IMR-90 (cell line): ENCODE results near the gene INO80E. TPM values are rescaled to one million over a fixed set of nuclear protein-coding genes. Genes with fewer than 3 reads are reported as not detected.

Source experiments
- ATAC-seq: fragments of 200-7000 bp; cut with Tn5 transposase; 2 replicates; pipeline ENCODE4 v1.9.1; 2020; ENCODE audit warnings: low read depth, mild to moderate bottlenecking, moderate library complexity
- BruUV-seq: library from RNA; stranded (reverse); fragments of 400-500 nt; replicated peaks from 2 replicates; lab custom pipeline; 2021; lab: Mats Ljungman, UMichigan
- CTCF ChIA-PET: fragments of 300-600 bp; formaldehyde crosslinking; extraction: SDS; loops from one replicate; lab custom pipeline; 2021; ENCODE audit warnings: antibody characterized with exemption; lab: Yijun Ruan, JAX
- POLR2A ChIA-PET: fragments of 300-600 bp; sonication (Branson Sonifier 250); formaldehyde crosslinking; loops from one replicate; lab custom pipeline; 2022; ENCODE audit warnings: antibody characterized with exemption; ENCODE audit not compliant: unreplicated experiment; lab: Charles Lee
- DNase-seq: peaks from one replicate; pipeline ENCODE4 v3.0.0; 2013
- H2AFZ ChIP-seq: replicated peaks from 2 replicates; pipeline ENCODE3; 2013; ENCODE audit warnings: low read length, mild to moderate bottlenecking; ENCODE audit not compliant: poor library complexity
- H2AK5ac ChIP-seq: 2 replicates; pipeline ENCODE4 v1.6.1; 2013; ENCODE audit warnings: low read depth, low read length, inconsistent platforms
- H2AK9ac ChIP-seq: replicated peaks from 2 replicates; pipeline ENCODE3; 2013; ENCODE audit warnings: mild to moderate bottlenecking, low read depth, low read length, moderate library complexity; ENCODE audit not compliant: poor library complexity
- H2BK120ac ChIP-seq: 2 replicates; pipeline ENCODE4 v1.6.1; 2013; ENCODE audit warnings: low read depth, low read length, inconsistent platforms
- H2BK15ac ChIP-seq: 3 replicates; pipeline ENCODE4 v1.6.1; 2013; ENCODE audit warnings: low read depth, low read length, inconsistent platforms
- H2BK20ac ChIP-seq: 2 replicates; pipeline ENCODE4 v1.6.1; 2013; ENCODE audit warnings: low read depth, mild to moderate bottlenecking, inconsistent platforms, low read length, moderate library complexity
- H2BK5ac ChIP-seq: 2 replicates; pipeline ENCODE4 v1.6.1; 2013; ENCODE audit warnings: mild to moderate bottlenecking, low read depth, low read length, inconsistent platforms; ENCODE audit not compliant: poor library complexity, severe bottlenecking
- H3K14ac ChIP-seq: replicated peaks from 2 replicates; pipeline ENCODE4 v1.6.1; 2013; ENCODE audit warnings: low read depth, low read length, inconsistent platforms
- H3K18ac ChIP-seq: 2 replicates; pipeline ENCODE4 v1.6.1; 2013; ENCODE audit warnings: low read depth, low read length, control low read depth
- H3K23ac ChIP-seq: 2 replicates; pipeline ENCODE4 v1.6.1; 2013; ENCODE audit warnings: low read depth, low read length, inconsistent platforms
- H3K27ac ChIP-seq: 2 replicates; pipeline ENCODE4 v1.5.1; 2013; ENCODE audit warnings: mild to moderate bottlenecking, control low read depth, low read length; ENCODE audit not compliant: insufficient read depth
- H3K27me3 ChIP-seq: 2 replicates; pipeline ENCODE4 v1.6.1; 2013; ENCODE audit warnings: low read length; ENCODE audit not compliant: control insufficient read depth, insufficient read depth
- H3K36me3 ChIP-seq: 2 replicates; pipeline ENCODE4 v1.6.1; 2013; ENCODE audit warnings: low read length, mixed read lengths; ENCODE audit not compliant: control insufficient read depth, insufficient read depth
- H3K4ac ChIP-seq: 2 replicates; pipeline ENCODE4 v1.6.1; 2013; ENCODE audit warnings: low read depth, low read length, inconsistent platforms
- H3K4me1 ChIP-seq: 2 replicates; pipeline ENCODE4 v1.6.1; 2013; ENCODE audit warnings: low read length, mixed read lengths; ENCODE audit not compliant: control insufficient read depth, insufficient read depth
- H3K4me2 ChIP-seq: 2 replicates; pipeline ENCODE4 v1.6.1; 2013; ENCODE audit warnings: low read depth, mild to moderate bottlenecking, control low read depth, low read length, moderate library complexity
- H3K4me3 ChIP-seq: 2 replicates; pipeline ENCODE4 v1.5.1; 2013; ENCODE audit warnings: low read depth, mild to moderate bottlenecking, control low read depth, low read length, moderate library complexity; ENCODE audit not compliant: insufficient read depth
- H3K56ac ChIP-seq: 2 replicates; pipeline ENCODE4 v1.6.1; 2013; ENCODE audit warnings: low read length, inconsistent platforms; ENCODE audit not compliant: insufficient read depth; ENCODE audit errors: extremely low read depth
- H3K79me1 ChIP-seq, 2 experiments: 2 replicates each; pipeline ENCODE4 v1.6.1; 2013; ENCODE audit warnings: low read length in 2 of 2, inconsistent platforms in 1 of 2, low read depth in 1 of 2
- H3K9ac ChIP-seq: 2 replicates; pipeline ENCODE4 v1.6.1; 2013; ENCODE audit warnings: low read depth, low read length, control low read depth
- H3K9me1 ChIP-seq: 2 replicates; pipeline ENCODE4 v1.6.1; 2013; ENCODE audit warnings: low read length, inconsistent platforms; ENCODE audit not compliant: insufficient read depth
- H3K9me3 ChIP-seq: 2 replicates; pipeline ENCODE4 v1.6.1; 2013; ENCODE audit warnings: low read length; ENCODE audit not compliant: control insufficient read depth, insufficient read depth
- H4K20me1 ChIP-seq: 2 replicates; pipeline ENCODE4 v1.6.1; 2013; ENCODE audit warnings: low read length, inconsistent platforms; ENCODE audit not compliant: insufficient read depth
- H4K5ac ChIP-seq: 2 replicates; pipeline ENCODE4 v1.6.1; 2013; ENCODE audit warnings: mild to moderate bottlenecking, low read depth, low read length, control low read depth
- H4K8ac ChIP-seq, 2 experiments: 2 replicates each; pipeline ENCODE4 v1.6.1; 2013; ENCODE audit warnings: low read depth in 2 of 2, low read length in 2 of 2, control low read depth in 1 of 2, inconsistent platforms in 1 of 2
- H4K91ac ChIP-seq: 2 replicates; pipeline ENCODE4 v1.6.1; 2013; ENCODE audit warnings: low read depth, low read length, inconsistent platforms; ENCODE audit not compliant: insufficient read depth
- BHLHE40 ChIP-seq: fragments of 150-350 bp; IDR thresholded peaks from 2 replicates; pipeline ENCODE4 v1.6.1; 2016; ENCODE audit warnings: mild to moderate bottlenecking, low read depth, low read length
- CEBPB ChIP-seq: IDR thresholded peaks from 2 replicates; pipeline ENCODE4 v1.6.1; 2012; ENCODE audit warnings: low read depth, low read length, improper control_type of control experiment
- CHD1 ChIP-seq: IDR thresholded peaks from 2 replicates; pipeline ENCODE4 v1.6.1; 2012; ENCODE audit warnings: low read depth, low read length, improper control_type of control experiment
- CTCF ChIP-seq: conservative IDR thresholded peaks from 2 replicates; pipeline ENCODE4 v1.5.1; 2012; ENCODE audit warnings: mild to moderate bottlenecking, low read depth, low read length, improper control_type of control experiment
- ELK1 ChIP-seq: fragments of 150-350 bp; IDR thresholded peaks from 2 replicates; pipeline ENCODE4 v1.6.1; 2016; ENCODE audit warnings: low read depth, mild to moderate bottlenecking, low read length, moderate library complexity, borderline replicate concordance
- FOS ChIP-seq: fragments of 150-350 bp; IDR thresholded peaks from 2 replicates; pipeline ENCODE4 v1.6.1; 2016; ENCODE audit warnings: low read depth, low read length
- MAFK ChIP-seq: IDR thresholded peaks from 2 replicates; pipeline ENCODE4 v1.6.1; 2012; ENCODE audit warnings: low read depth, low read length, improper control_type of control experiment
- MAZ ChIP-seq: IDR thresholded peaks from 2 replicates; pipeline ENCODE4 v1.6.1; 2012; ENCODE audit warnings: low read depth, mild to moderate bottlenecking, low read length, improper control_type of control experiment, moderate library complexity, borderline replicate concordance
- MXI1 ChIP-seq: IDR thresholded peaks from 2 replicates; pipeline ENCODE4 v1.6.1; 2012; ENCODE audit warnings: low read depth, mild to moderate bottlenecking, low read length, moderate library complexity, borderline replicate concordance
- NFE2L2 ChIP-seq: fragments of 150-350 bp; IDR thresholded peaks from 2 replicates; pipeline ENCODE4 v1.6.1; 2016; ENCODE audit warnings: low read depth, mild to moderate bottlenecking, low read length
- POLR2A ChIP-seq: IDR thresholded peaks from 2 replicates; pipeline ENCODE4 v1.6.1; 2012; ENCODE audit warnings: mild to moderate bottlenecking, low read depth, low read length
- RAD21 ChIP-seq: IDR thresholded peaks from 2 replicates; pipeline ENCODE4 v1.6.1; 2012; ENCODE audit warnings: low read length, improper control_type of control experiment
- RCOR1 ChIP-seq: IDR thresholded peaks from 2 replicates; pipeline ENCODE4 v1.6.1; 2012; ENCODE audit warnings: mild to moderate bottlenecking, low read length, improper control_type of control experiment; ENCODE audit not compliant: insufficient replicate concordance
- RFX5 ChIP-seq: IDR thresholded peaks from 2 replicates; pipeline ENCODE4 v1.8.0; 2012; ENCODE audit warnings: low read depth, mild to moderate bottlenecking, low read length, moderate library complexity
- SMC3 ChIP-seq: fragments of 150-350 bp; IDR thresholded peaks from 2 replicates; pipeline ENCODE4 v1.6.1; 2016; ENCODE audit warnings: low read depth, mild to moderate bottlenecking, antibody characterized with exemption, low read length, moderate library complexity
- USF2 ChIP-seq: fragments of 150-350 bp; IDR thresholded peaks from 2 replicates; pipeline ENCODE4 v1.6.1; 2017; ENCODE audit warnings: mild to moderate bottlenecking, antibody characterized with exemption, low read length, low read depth
- whole genome bisulfite sequencing, 2 experiments: methylation state at CpG; one replicate each; pipeline versions ENCODE4 v1.1.5 to v1.1.7; 2013; ENCODE audit warnings: missing lambda C conversion rate in 2 of 2; ENCODE audit not compliant: insufficient read length in 1 of 2; ENCODE audit errors: extremely low coverage in 2 of 2; 5-methylcytosine and 5-hydroxymethylcytosine counted together
- dilution Hi-C: fragments of 300-500 bp; cut with HindIII; formaldehyde crosslinking; loops from one replicate; pipeline ENCODE4 v1.14.3; 2018; ENCODE audit warnings: low sequenced_read_pairs; ENCODE audit not compliant: unreplicated experiment
- in situ Hi-C: fragments of 300-500 bp; cut with MboI; formaldehyde crosslinking; loops from 3 replicates; pipeline ENCODE4 v1.14.3; 2019; ENCODE audit warnings: low sequenced_read_pairs, inconsistent platforms, mixed read lengths
- intact Hi-C: fragments of 100-400 bp; cut with micrococcal nuclease; formaldehyde crosslinking; loops from 2 replicates; pipeline ENCODE4 v1.10.0; 2022
- polyA plus RNA-seq, 3 experiments: library from polyadenylated mRNA; depleted of rRNA; stranded (reverse); fragments of >200 nt; gene quantifications; 2 replicates each; pipeline ENCODE4 v1.2.3, GENCODE V29; 2012; ENCODE audit warnings: low replicate concordance in 1 of 3
- total RNA-seq: library from RNA; depleted of rRNA; stranded (reverse); fragments of >200 nt; gene quantifications from 2 replicates; pipeline ENCODE4 v1.2.3, GENCODE V29; 2012

Gene INO80E
- total and polyA plus RNA-seq, 2 of the 4 experiments (the other 2 are of a cell fraction): 40.9 to 42.1 TPM

GRCh38 chr16:29990883-29991570 is 5.0 kb upstream of the INO80E start:
- Histone ChIP-seq H4K91ac (no peak overlapping the region), H3K18ac (no peak overlapping the region), H2AFZ (no peak overlapping the region), H2AK9ac (no peak overlapping the region), H3K4me1 (peaks cover 5% of the 10 kb centered on the region; the same call in 1 of the 2 replicates), H3K27me3 (no peaks in the 10 kb centered on the region), H4K8ac (no peak overlapping the region), H3K27ac (no peak overlapping the region), H2BK120ac (no peak overlapping the region), H3K4ac (no peak overlapping the region), H3K56ac (no peak overlapping the region), H3K9ac (no peak overlapping the region), H2BK20ac (no peak overlapping the region), H2BK5ac (no peak overlapping the region), H3K23ac (no peak overlapping the region), H2BK15ac (no peak overlapping the region), H3K9me3 (no peaks in the 10 kb centered on the region), H3K36me3 (peaks cover 49% of the 10 kb centered on the region), H3K4me2 (no peak overlapping the region), H3K79me1 (peaks cover 0 to 24% of the 10 kb centered on the region in 2 experiments; a peak in 3 of 4 replicates), H2AK5ac (no peak overlapping the region), H4K5ac (no peak overlapping the region), H4K20me1 (no peaks in the 10 kb centered on the region), H3K14ac (no peak overlapping the region), H3K4me3 (no peak overlapping the region), H3K9me1 (no peaks in the 10 kb centered on the region)
- in situ Hi-C loops (no loop called here), dilution Hi-C loops (no loop called here), intact Hi-C loops (no loop called here)
- TF ChIP-seq POLR2A: no peak
- no peak for TF ChIP-seq USF2
- no peak for TF ChIP-seq NFE2L2
- no peak for TF ChIP-seq RFX5
- TF ChIP-seq ELK1: no peak
- TF ChIP-seq CTCF: no peak
- TF ChIP-seq MXI1: no peak
- TF ChIP-seq BHLHE40: no peak
- TF ChIP-seq MAFK: no peak
- no peak for TF ChIP-seq SMC3
- TF ChIP-seq RCOR1: no peak
- no peak for TF ChIP-seq CHD1
- no peak for TF ChIP-seq CEBPB
- TF ChIP-seq FOS: no peak
- no peak for TF ChIP-seq MAZ
- no peak for TF ChIP-seq RAD21
- ChIA-PET CTCF (no interaction called here), POLR2A (no interaction called here)
- DNase-seq: no peak
- no TSS peak for BruUV-seq
- WGBS, 2 experiments: 96% methylated on average over 8 of the region's 35 CpGs; no CpG with 5 or more reads in 1 of the 2 experiments
- ATAC-seq: no peak
